ENCODE measurements around the gene PPP1CA.
A peak's percentile ranks its signal among the peaks of the same experiment; 100 is the strongest.
"Not testable (repeated sequence)": the region's sequence is repeated elsewhere in the genome, so short reads cannot be mapped to it uniquely, and the experiment has no call there.

PPP1CA gene

GRCh38 chr11:67429038-67429668 lies 27.5 kb upstream of the PPP1CA start:
- Histone ChIP-seq H3K79me2 (ENCODE audit: control insufficient read depth, low read length) (peaks cover 34% of the 10 kb centered on the region), H3K27me3 (ENCODE audit: control insufficient read depth, low read length) (no peaks in the 10 kb centered on the region), H3K4me2 (ENCODE audit: low read length) (peak overlapping the region; percentile 73), H3K9me2 (replicated peaks; ENCODE audit: control insufficient read depth, low read length) (no peaks in the 10 kb centered on the region), H3K9me3 (ENCODE audit: control insufficient read depth, insufficient read depth, low read length) (no peaks in the 10 kb centered on the region), H3F3A (ENCODE audit: control insufficient read depth, insufficient read depth) (peaks cover 10% of the 10 kb centered on the region; the same call in 1 of the 2 replicates), H4K20me1 (ENCODE audit: control insufficient read depth, insufficient read depth, low read depth, low read length) (no peaks in the 10 kb centered on the region), H3K36me3 (ENCODE audit: control insufficient read depth, low read length) (peaks cover 44% of the 10 kb centered on the region), H3K4me3 (ENCODE audit: low read length) (peak overlapping the region; percentile 73), H3K27ac (ENCODE audit: low read depth, low read length) (no peak overlapping the region), H3K4me1 (ENCODE audit: control insufficient read depth, low read length) (peaks cover 25% of the 10 kb centered on the region)
- no peak for TF ChIP-seq EZH2phosphoT487 (IDR thresholded peaks at IDR 0.05; ENCODE audit: borderline replicate concordance, low read length)
- no peak for TF ChIP-seq CTCF (IDR thresholded peaks at IDR 0.05; ENCODE audit: low read depth, low read length, poor library complexity, severe bottlenecking)

- H3F3A ChIP-seq (ENCODE audit: control insufficient read depth, insufficient read depth): 0 out of 2 replicates have a peak, but pooled peaks cover 1% of the 10 kb centered on the region
- H3K79me2 ChIP-seq (ENCODE audit: control insufficient read depth, low read length): peaks cover 31% of the 10 kb centered on the region
- H3K27ac ChIP-seq (ENCODE audit: low read depth, low read length): peak within 1 kb of the TSS; percentile 29
- H3K27me3 ChIP-seq (ENCODE audit: control insufficient read depth, low read length): no peaks in the 10 kb centered on the region
- H3K4me1 ChIP-seq (ENCODE audit: control insufficient read depth, low read length): peaks cover 16% of the 10 kb centered on the region
- TF ChIP-seq CTCF (IDR thresholded peaks at IDR 0.05; ENCODE audit: low read depth, low read length, poor library complexity, severe bottlenecking) (no peak), EZH2phosphoT487 (IDR thresholded peaks at IDR 0.05; ENCODE audit: borderline replicate concordance, low read length) (no peak)
- H3K9me3 ChIP-seq (ENCODE audit: control insufficient read depth, insufficient read depth, low read length): no peaks in the 10 kb centered on the region
- H3K9me2 ChIP-seq (replicated peaks; ENCODE audit: control insufficient read depth, low read length): no peaks in the 10 kb centered on the region
- H3K4me2 ChIP-seq (ENCODE audit: low read length): peak within 1 kb of the TSS; percentile 73
- H3K36me3 ChIP-seq (ENCODE audit: control insufficient read depth, low read length): peaks cover 35% of the 10 kb centered on the region
- H4K20me1 ChIP-seq (ENCODE audit: control insufficient read depth, insufficient read depth, low read depth, low read length): no peaks in the 10 kb centered on the region
- H3K4me3 ChIP-seq (ENCODE audit: low read length): peak within 1 kb of the TSS; percentile 73
Observed at GRCh38 chr11:67428052-67429001, 26.7 kb upstream of the PPP1CA start, which contains the start of gene RPS6KB2. Gene RPS6KB2 (plus strand): TSS chr11:67428494. CDS start chr11:67428546, 52 bp downstream.

- Histone ChIP-seq H3K4me1 (ENCODE audit: control insufficient read depth, low read length) (peaks cover 15% of the 10 kb centered on the region), H3K27ac (ENCODE audit: low read depth, low read length) (peak overlapping the region; percentile 29), H3K79me2 (ENCODE audit: control insufficient read depth, low read length) (peaks cover 31% of the 10 kb centered on the region), H3K36me3 (ENCODE audit: control insufficient read depth, low read length) (peaks cover 26% of the 10 kb centered on the region), H3K4me2 (ENCODE audit: low read length) (peak overlapping the region; percentile 73), H3K4me3 (ENCODE audit: low read length) (peak overlapping the region; percentile 73)
- not testable (repeated sequence) for H3K9me2 ChIP-seq (replicated peaks; ENCODE audit: control insufficient read depth, low read length); H3K9me3 ChIP-seq (ENCODE audit: control insufficient read depth, insufficient read depth, low read length); H3F3A ChIP-seq (ENCODE audit: control insufficient read depth, insufficient read depth); H3K27me3 ChIP-seq (ENCODE audit: control insufficient read depth, low read length); H4K20me1 ChIP-seq (ENCODE audit: control insufficient read depth, insufficient read depth, low read depth, low read length)
Observed at GRCh38 chr11:67427364-67427859, 25.8 kb upstream of the PPP1CA start.

Measured in DOHH2 (cell line).